Left ventricle myocardium inferior (tissue), 1 donor: ENCODE measurements around the gene LINGO3. TPM values are rescaled to one million over a fixed set of nuclear protein-coding genes. Genes with fewer than 3 reads are reported as not detected.

Experiments
- DNase-seq: peaks from one replicate; pipeline ENCODE4 v3.0.0-alpha.2; 2020
- H3K27ac ChIP-seq: fragments of 200-600 bp; replicated peaks from 2 replicates; pipeline ENCODE4 v1.8.0; 2021
- H3K27me3 ChIP-seq: fragments of 200-600 bp; 2 replicates; pipeline ENCODE4 v1.8.0; 2021; ENCODE audit warnings: low read depth
- H3K36me3 ChIP-seq: fragments of 200-600 bp; 2 replicates; pipeline ENCODE4 v1.8.0; 2021
- H3K4me1 ChIP-seq: fragments of 200-600 bp; 2 replicates; pipeline ENCODE4 v1.8.0; 2021
- H3K4me3 ChIP-seq: fragments of 200-600 bp; 2 replicates; pipeline ENCODE4 v1.8.0; 2021; ENCODE audit warnings: mild to moderate bottlenecking, moderate library complexity
- H3K9me3 ChIP-seq: fragments of 200-600 bp; replicated peaks from 2 replicates; pipeline ENCODE4 v1.8.0; 2021
- CTCF ChIP-seq: fragments of 200-600 bp; IDR thresholded peaks from 2 replicates; pipeline ENCODE4 v1.8.0; 2021; ENCODE audit warnings: antibody characterized with exemption, mild to moderate bottlenecking, borderline replicate concordance
- intact Hi-C: fragments of 100-400 bp; cut with micrococcal nuclease; formaldehyde crosslinking; loops from one replicate; pipeline ENCODE4 v1.11.0; 2022
- total RNA-seq: library from RNA; stranded (reverse); fragmentation: NEBNext Ultra II Directional; extraction: Animal tissue kit (Norgen Biotek cat#: 25700); gene quantifications from one replicate; pipeline ENCODE4 v1.2.1, GENCODE V29; 2021
- donor health status: DM: no; HTN: yes; CAD: no; lungs with severe emphysema.

Gene LINGO3
- total RNA-seq, 1 donor from 2014 or later = not detected

- intact Hi-C loops = no loop called here
- Histone ChIP-seq H3K4me3 (no peak overlapping the region), H3K36me3 (no peaks in the 10 kb centered on the region), H3K9me3 (no peaks in the 10 kb centered on the region), H3K4me1 (peaks cover 14% of the 10 kb centered on the region), H3K27ac (no peak overlapping the region), H3K27me3 (peaks cover 86% of the 10 kb centered on the region)
- no peak for DNase-seq
- no peak for TF ChIP-seq CTCF
These were observed 2.3 kb downstream of the LINGO3 start for GRCh38 chr19:2305452-2306280.

GRCh38 chr19:2303211-2303798 is 4.6 kb downstream of the LINGO3 start:
- Histone ChIP-seq H3K36me3 (no peaks in the 10 kb centered on the region), H3K4me1 (peaks cover 14% of the 10 kb centered on the region), H3K9me3 (no peaks in the 10 kb centered on the region), H3K4me3 (no peak overlapping the region), H3K27me3 (peaks cover 71% of the 10 kb centered on the region), H3K27ac (no peak overlapping the region)
- intact Hi-C loops = no loop called here
- no peak for TF ChIP-seq CTCF
- DNase-seq = no peak

- Histone ChIP-seq H3K4me3 (peak overlapping the region; percentile 44), H3K4me1 (peaks cover 11% of the 10 kb centered on the region), H3K27me3 (peaks cover 68% of the 10 kb centered on the region), H3K9me3 (no peaks in the 10 kb centered on the region), H3K27ac (no peak overlapping the region), H3K36me3 (no peaks in the 10 kb centered on the region)
- TF ChIP-seq CTCF = no peak
- DNase-seq = peak; percentile 56
- intact Hi-C loops = no loop called here
These were observed 5.4 kb downstream of the LINGO3 start for GRCh38 chr19:2302319-2303210.

- Histone ChIP-seq H3K27ac (no peak overlapping the region), H3K4me1 (peaks cover 10% of the 10 kb centered on the region), H3K9me3 (no peaks in the 10 kb centered on the region), H3K36me3 (no peaks in the 10 kb centered on the region), H3K4me3 (no peak overlapping the region), H3K27me3 (peaks cover 58% of the 10 kb centered on the region)
- DNase-seq = no peak
- intact Hi-C loops = no loop called here
- no peak for TF ChIP-seq CTCF
These were observed 7.4 kb downstream of the LINGO3 start for GRCh38 chr19:2300533-2300932.

- TF ChIP-seq CTCF = no peak
- intact Hi-C loops = no loop called here
- peaks cover 25% of the 10 kb centered on the region for H3K4me1 ChIP-seq
- H3K27ac ChIP-seq = no peak overlapping the region
- no peak for DNase-seq
- H3K4me3 ChIP-seq = no peak overlapping the region
- H3K36me3 ChIP-seq = no peaks in the 10 kb centered on the region
- peaks cover 62% of the 10 kb centered on the region for H3K27me3 ChIP-seq
- no peaks in the 10 kb centered on the region for H3K9me3 ChIP-seq
These were observed 11.8 kb downstream of the LINGO3 start for GRCh38 chr19:2296141-2296540.
